ENCODE data around the gene EIF3C.
"Not testable (repeated sequence)": the region's sequence is repeated elsewhere in the genome, so short reads cannot be mapped to it uniquely, and the experiment has no call there.

Gene EIF3C

DNA sequence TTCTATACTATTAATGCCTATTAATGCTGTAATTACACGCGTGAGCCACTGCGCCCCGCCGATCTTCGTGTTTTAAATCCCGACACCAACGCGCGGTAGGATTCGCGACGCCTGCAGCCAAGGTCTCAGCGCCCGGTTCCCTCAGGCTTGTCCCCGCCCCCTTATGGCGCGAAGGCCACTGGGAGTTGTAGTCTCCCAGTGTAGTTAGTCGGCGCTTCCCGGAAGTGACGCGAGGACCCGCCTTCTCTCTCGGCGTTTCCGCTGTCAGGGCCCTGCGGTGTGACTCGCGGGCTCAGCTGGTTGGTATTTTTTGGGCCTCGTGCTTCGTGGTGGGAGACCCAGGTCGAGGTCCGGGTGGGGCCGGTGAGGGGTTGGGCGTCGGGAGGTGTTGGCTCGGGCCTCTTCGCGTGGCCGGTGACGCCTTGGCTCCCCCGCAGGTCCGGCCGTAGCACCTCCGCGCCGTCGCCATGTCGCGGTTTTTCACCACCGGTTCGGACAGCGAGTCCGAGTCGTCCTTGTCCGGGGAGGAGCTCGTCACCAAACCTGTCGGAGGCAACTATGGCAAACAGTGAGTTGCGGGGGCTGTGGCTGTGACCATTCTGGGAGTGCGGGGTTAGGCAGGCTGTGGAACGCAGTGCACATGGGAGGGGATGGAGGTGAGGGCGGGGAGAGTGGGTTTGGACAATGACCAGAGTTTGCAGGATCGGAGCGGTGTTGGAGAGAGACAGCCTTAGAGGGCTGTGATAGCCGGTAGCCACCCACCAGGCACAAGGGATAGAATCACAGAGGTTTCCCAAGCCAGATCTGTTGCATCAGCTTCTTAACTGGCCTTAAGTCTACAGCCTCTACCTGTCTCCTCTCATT lies at the start of gene EIF3C:
Gene EIF3C (plus strand): TSS at position 245 of the 864 bp plus-strand sequence. CDS start 223 bp downstream, at position 468.
- DNase-seq (ENCODE audit: extremely low spot score); POLR2A ChIA-PET; CTCF ChIA-PET: not testable (repeated sequence)

- CTCF ChIA-PET; POLR2A ChIA-PET; DNase-seq (ENCODE audit: extremely low spot score): not testable (repeated sequence)
Measured at GRCh38 chr16:28666264-28666663, 45.0 kb upstream of the EIF3C start.

GRCh38 chr16:28667480-28667879 lies 43.8 kb upstream of the EIF3C start:
- POLR2A ChIA-PET; CTCF ChIA-PET; DNase-seq (ENCODE audit: extremely low spot score): not testable (repeated sequence)

DNA sequence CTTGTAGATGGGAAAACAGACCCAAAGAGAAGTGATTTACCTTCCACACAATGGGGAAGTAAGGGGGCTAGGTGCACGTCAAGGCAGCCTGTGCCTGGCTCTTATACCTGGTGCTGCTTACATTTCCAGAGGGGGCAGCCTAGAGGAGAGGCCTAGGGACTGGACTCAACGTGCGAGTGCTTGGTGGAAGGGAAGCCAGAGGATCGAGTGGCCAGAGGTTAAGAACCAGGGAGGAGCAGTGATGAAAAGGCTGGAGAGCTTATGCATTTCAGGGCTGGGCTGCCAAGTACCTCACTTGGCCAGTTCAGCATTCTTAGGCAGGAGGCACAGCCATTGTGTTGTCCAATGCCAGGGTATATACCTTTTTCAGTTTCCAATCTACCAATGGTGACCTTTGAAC lies 43.1 kb upstream of the EIF3C start:
- DNase-seq (ENCODE audit: extremely low spot score); CTCF ChIA-PET; POLR2A ChIA-PET: not testable (repeated sequence)

DNA sequence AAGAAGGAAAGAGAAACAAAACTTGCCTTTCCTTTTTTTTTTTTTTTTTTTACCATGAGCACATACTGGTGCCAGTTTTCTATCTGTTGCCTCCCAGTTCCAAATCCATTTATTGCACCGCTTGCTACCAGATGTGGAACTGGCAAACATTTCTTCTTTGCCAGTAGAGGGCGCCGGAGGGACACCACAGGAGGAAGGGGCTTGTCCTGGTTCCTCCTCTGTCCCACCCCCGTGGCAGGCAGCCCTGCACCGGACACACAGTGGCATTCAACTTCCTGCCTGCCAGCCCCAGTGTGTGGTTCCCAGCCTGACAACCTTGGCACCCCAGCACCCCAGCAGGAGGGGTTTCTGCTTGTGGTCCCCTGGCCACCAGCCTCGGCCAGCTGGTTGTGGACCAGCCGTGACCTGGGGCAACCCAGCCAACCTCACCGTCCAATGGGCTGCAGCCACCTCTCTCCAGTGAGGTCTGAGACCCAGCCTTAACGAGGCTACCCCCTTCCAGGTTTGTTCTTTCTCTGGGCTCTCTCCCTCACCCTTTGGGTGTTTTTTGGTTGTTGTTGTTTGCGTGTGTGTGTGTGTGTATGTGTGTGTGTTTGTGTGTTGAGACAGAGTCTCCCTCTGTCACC lies 22.8 kb upstream of the EIF3C start:
- CTCF ChIA-PET; DNase-seq (ENCODE audit: extremely low spot score); POLR2A ChIA-PET: not testable (repeated sequence)

- POLR2A ChIA-PET; DNase-seq (ENCODE audit: extremely low spot score); CTCF ChIA-PET: not testable (repeated sequence)
Measured at GRCh38 chr16:28689425-28689824, 21.8 kb upstream of the EIF3C start.

GRCh38 chr16:28691722-28692121 lies 19.5 kb upstream of the EIF3C start:
- POLR2A ChIA-PET; DNase-seq (ENCODE audit: extremely low spot score); CTCF ChIA-PET: not testable (repeated sequence)

DNA sequence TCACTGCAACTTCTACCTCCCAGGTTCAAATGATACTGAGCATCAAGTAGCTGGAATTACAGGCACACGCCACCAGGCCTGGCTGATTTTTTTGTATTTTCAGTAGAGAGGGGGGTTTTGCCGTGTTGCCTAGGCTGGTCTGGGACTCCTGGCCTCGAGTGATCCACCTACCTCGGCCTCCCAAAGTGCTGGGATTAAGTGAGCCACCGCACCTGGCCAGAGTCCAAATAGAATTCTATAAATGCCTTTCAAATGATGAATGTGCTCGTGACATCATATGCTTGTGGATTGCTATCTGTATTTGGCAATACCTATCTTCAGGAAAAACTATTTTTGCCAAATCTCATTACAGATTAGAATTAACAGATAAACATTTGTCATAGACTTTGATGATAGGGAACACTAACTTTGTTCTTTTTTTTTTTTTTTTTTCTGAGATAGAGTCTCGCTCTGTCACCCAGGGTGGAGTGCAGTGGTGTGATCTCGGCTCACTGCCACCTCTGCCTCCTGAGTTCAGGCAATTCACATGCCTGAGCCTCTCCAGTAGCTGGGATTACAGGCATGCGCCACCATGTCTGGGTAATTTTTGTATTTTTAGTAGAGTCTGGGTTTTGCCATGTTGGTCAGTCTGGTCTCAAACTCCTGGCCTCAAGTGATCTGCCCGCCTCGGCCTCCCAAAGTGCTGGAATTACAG lies 17.9 kb upstream of the EIF3C start:
- POLR2A ChIA-PET; DNase-seq (ENCODE audit: extremely low spot score); CTCF ChIA-PET: not testable (repeated sequence)

DNA sequence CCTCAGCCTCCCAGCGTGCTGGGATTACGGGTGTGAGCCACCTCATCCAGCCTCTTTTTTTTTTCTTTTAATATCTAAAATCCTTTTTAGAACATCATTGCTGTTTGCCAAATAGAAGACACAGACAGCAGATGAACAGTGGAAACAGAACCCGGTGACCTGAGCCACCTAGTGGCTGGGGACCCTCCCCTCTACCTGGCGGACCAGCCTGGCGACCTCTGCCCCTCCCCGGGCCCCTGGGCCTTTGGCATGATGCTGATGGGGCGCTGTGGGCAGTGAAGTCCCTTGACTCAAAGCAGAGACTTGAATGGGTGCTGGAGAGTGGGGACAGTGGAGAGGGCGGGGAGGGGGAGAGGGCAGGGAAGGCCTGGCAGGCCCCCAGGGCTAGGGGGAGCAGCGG lies 11.5 kb upstream of the EIF3C start:
- DNase-seq (ENCODE audit: extremely low spot score); POLR2A ChIA-PET; CTCF ChIA-PET: not testable (repeated sequence)

DNA sequence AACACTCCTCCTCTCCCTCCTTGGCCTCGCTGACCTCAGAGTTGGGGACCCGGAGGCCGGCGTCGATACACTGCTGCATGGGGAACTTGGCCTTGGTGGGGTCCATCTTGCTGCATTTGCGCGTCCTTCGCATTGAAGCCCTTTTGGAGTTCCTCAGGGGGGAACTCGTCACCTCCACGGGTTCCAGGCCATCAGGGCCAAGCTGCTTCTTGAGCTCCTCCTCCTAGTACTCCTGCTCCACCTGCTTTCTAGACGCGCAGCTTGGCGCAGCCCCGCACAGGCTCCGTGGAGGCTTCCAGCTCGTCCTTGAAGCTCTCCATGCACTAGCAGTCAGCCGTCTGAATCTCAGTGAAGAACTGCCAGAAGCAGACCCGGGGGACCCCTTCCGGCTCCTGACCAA lies 10.9 kb upstream of the EIF3C start:
- CTCF ChIA-PET, POLR2A ChIA-PET: not testable (repeated sequence)

GRCh38 chr16:28701384-28701783 lies 9.9 kb upstream of the EIF3C start:
- CTCF ChIA-PET; POLR2A ChIA-PET; DNase-seq (ENCODE audit: extremely low spot score): not testable (repeated sequence)

More for the DNA sequence above, 10.9 kb upstream of the EIF3C start:
- not testable (repeated sequence) for DNase-seq (ENCODE audit: extremely low spot score)

DNA sequence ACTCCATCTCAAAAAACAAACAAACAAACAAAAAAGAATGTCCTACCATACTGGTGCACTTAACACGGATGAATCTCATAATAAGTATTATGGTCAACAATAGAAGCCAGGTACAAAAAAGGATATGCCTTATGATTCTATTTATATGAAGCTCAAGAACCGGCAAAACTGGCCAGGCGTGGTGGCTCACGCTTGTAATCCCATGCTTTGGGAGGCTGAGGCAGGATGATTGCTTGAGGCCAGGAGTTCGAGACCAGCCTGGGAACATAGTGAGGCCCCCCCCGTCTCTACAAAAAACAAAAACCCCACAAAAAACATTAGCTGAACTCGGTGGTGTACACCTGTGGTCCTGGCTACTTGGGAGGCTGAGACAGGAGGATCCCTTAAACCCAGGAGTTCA lies 7.0 kb upstream of the EIF3C start:
- CTCF ChIA-PET; POLR2A ChIA-PET; DNase-seq (ENCODE audit: extremely low spot score): not testable (repeated sequence)

- CTCF ChIA-PET; POLR2A ChIA-PET; DNase-seq (ENCODE audit: extremely low spot score): not testable (repeated sequence)
Measured at GRCh38 chr16:28722852-28723650, 11.8 kb downstream of the EIF3C start.

DNA sequence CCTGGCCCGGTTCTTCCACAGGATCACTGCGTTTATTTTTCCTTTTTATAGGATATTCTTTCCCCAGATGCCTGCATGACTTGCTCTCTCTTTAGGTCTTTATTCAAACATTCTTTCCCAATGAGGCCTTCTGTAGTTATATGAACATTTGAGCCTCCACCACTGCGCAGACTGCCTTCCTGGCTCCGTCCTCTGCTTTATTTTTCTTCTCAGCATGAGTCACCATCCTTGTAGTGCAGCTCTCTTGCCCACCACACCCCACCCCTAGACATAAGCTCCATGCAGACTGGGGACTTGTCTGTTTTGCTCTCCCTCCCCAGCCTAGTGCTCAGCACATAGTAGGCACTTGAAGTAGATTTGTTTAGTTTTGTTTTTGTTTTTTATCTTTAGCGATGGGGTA lies 20.0 kb downstream of the EIF3C start:
- POLR2A ChIA-PET; DNase-seq (ENCODE audit: extremely low spot score); CTCF ChIA-PET: not testable (repeated sequence)

DNA sequence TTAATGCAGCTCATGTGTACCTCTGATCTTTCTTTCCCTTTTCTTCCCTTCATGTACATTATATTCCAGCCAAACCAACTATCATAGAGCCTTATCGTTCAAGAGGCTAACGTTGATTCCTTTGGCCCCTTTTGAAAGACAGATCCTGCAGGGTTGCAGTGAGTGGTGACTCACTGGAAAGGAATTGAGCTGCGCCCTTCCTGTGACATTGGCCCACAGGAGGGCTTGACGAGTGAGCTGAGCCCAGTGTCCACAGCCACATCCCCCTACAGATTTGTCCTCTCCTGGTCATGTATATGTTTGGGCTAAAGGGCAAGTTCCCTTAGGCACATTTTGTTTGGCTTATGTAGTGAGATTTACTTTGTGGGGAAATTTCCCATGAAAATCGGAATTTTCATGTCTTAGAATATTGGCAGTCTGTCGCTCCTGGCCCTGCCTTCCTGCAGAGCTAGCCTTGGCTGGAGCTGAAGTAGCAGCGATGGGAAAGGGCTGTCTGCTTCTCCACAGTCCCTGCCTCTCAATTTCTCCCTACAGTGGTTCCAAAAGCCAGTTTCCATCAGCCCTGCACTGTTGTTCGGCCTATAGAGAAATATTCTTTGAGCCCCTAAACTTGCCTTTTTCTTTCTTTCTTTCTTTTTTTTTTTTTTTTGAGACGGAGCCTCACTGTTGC lies 21.3 kb downstream of the EIF3C start:
- CTCF ChIA-PET, POLR2A ChIA-PET: not testable (repeated sequence)

DNA sequence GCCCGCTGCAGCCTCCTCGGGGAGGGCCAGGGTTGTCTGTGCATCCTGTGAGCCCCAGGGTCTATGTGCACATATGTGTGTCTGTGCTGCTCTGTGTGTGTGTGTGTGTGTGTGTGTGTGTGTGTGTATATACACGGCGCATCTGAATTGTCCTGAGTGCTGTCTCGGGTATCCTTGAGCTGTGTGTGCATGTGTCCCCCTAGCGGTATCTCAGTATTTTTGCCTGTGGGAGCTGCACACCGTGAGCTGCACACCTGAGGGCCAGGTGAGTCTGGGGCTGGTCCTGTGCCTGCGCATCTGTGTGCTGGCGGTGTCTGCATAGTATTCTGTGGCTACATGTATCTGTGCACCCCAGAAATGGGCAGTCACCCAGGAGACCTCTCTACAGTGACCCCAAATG lies 28.5 kb downstream of the EIF3C start:
- CTCF ChIA-PET; POLR2A ChIA-PET; DNase-seq (ENCODE audit: extremely low spot score): not testable (repeated sequence)

More for the DNA sequence above, 21.3 kb downstream of the EIF3C start:
- not testable (repeated sequence) for DNase-seq (ENCODE audit: extremely low spot score)

DNA sequence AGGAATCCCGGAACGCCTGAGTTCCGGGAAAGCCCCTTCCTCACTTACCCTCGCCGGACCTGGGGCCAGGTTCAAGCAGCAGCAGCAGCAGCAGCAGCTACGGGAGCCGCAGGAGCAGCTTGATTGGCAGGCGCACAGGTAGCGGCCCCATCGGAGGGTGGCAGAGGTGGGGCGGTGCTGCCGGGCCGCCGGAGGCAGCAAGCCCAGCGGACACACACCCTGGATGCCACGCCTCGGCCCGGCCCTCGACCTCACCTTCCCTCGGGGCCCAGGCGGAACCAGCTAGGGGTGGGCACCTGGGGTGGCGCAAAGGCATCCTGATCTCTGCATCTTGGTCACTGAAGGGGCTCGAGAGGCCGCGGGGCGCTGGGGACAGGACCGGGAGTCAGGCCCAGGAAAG lies 29.4 kb downstream of the EIF3C start:
- POLR2A ChIA-PET; CTCF ChIA-PET; DNase-seq (ENCODE audit: extremely low spot score): not testable (repeated sequence)

GRCh38 chr16:28741295-28741694 lies 30.0 kb downstream of the EIF3C start:
- CTCF ChIA-PET; POLR2A ChIA-PET; DNase-seq (ENCODE audit: extremely low spot score): not testable (repeated sequence)

Data from HEK293T (cell line).